ENCODE data around the gene UQCC2.

UQCC2 gene

GRCh38 chr6:33725222-33725621 lies 13.7 kb upstream of the UQCC2 start:
- DNase-seq, result no peak

GRCh38 chr6:33724102-33725023 lies 12.9 kb upstream of the UQCC2 start:
- DNase-seq, result no peak

GRCh38 chr6:33723371-33724085 lies 12.0 kb upstream of the UQCC2 start:
- no peak for DNase-seq

- DNase-seq, result no peak
These were observed 10.7 kb upstream of the UQCC2 start for GRCh38 chr6:33722103-33722623.

GRCh38 chr6:33721508-33721907 lies 10.0 kb upstream of the UQCC2 start:
- DNase-seq, result no peak

- DNase-seq, result no peak
These were observed 9.5 kb upstream of the UQCC2 start for GRCh38 chr6:33720998-33721397.

GRCh38 chr6:33719326-33719987 lies 8.0 kb upstream of the UQCC2 start:
- no peak for DNase-seq

GRCh38 chr6:33718713-33719112 lies 7.2 kb upstream of the UQCC2 start:
- no peak for DNase-seq

GRCh38 chr6:33717934-33718455 lies 6.5 kb upstream of the UQCC2 start:
- no peak for DNase-seq

- no peak for DNase-seq
These were observed 5.6 kb upstream of the UQCC2 start for GRCh38 chr6:33716890-33717632.

- no peak for DNase-seq
These were observed 4.9 kb upstream of the UQCC2 start for GRCh38 chr6:33716379-33716778.

GRCh38 chr6:33714385-33715040 lies 3.0 kb upstream of the UQCC2 start:
- no peak for DNase-seq

- DNase-seq, result no peak
These were observed 2.3 kb upstream of the UQCC2 start for GRCh38 chr6:33713786-33714185.

GRCh38 chr6:33712914-33713313 lies 1.4 kb upstream of the UQCC2 start:
- DNase-seq, result no peak

GRCh38 chr6:33710296-33711121 lies 991 bp downstream of the UQCC2 start:
- DNase-seq, result no peak

GRCh38 chr6:33709605-33710295 lies 1.8 kb downstream of the UQCC2 start:
- DNase-seq, result no peak

GRCh38 chr6:33708516-33709204 lies 2.8 kb downstream of the UQCC2 start:
- DNase-seq, result no peak

- DNase-seq, result no peak
These were observed 3.7 kb downstream of the UQCC2 start for GRCh38 chr6:33707771-33708170.

- DNase-seq, result no peak
These were observed 5.4 kb downstream of the UQCC2 start for GRCh38 chr6:33705955-33706725.

Data from GOT3 (cell line).